K562 (cell line): ENCODE data around the gene MBOAT7. TPM values are rescaled to one million over a fixed set of nuclear protein-coding genes. Genes with fewer than 3 reads are reported as not detected.

Experiments
- DACH1 ChIP-seq: fragments of 450-650 bp; IDR thresholded peaks from 2 replicates; pipeline ENCODE4 v1.6.1; 2018; ENCODE audit not compliant: partially characterized antibody
- HMG20B ChIP-seq: fragments of 250-450 bp; sonication (Bioruptor Pico); IDR thresholded peaks from 2 replicates; pipeline ENCODE4 v1.5.0; 2021; ENCODE audit warnings: mild to moderate bottlenecking
- HNRNPK ChIP-seq: fragments of 200-400 bp; formaldehyde crosslinking; IDR thresholded peaks from one replicate; pipeline ENCODE4 v1.6.1; 2018; ENCODE audit warnings: mild to moderate bottlenecking, low read depth, low read length; ENCODE audit not compliant: poor library complexity, severe bottlenecking
- MEF2D ChIP-seq: conservative IDR thresholded peaks from 2 replicates; pipeline ENCODE4 v1.6.1; 2016; ENCODE audit warnings: low read depth, missing genetic modification characterization, missing compliant biosample characterization
- RBBP5 ChIP-seq: fragments of 200-600 bp; sonication (generic); IDR thresholded peaks from 2 replicates; pipeline ENCODE4 v1.6.1; 2012; ENCODE audit warnings: borderline replicate concordance, mild to moderate bottlenecking, low read length, control low read depth, inconsistent platforms; ENCODE audit not compliant: insufficient read depth, poor library complexity, severe bottlenecking
- SOX6 ChIP-seq: fragments of 450-650 bp; IDR thresholded peaks from 2 replicates; pipeline ENCODE4 v1.6.1; 2014; ENCODE audit warnings: mild to moderate bottlenecking
- TAF1 ChIP-seq: IDR thresholded peaks from 2 replicates; pipeline ENCODE4 v1.6.1; 2011; ENCODE audit warnings: mild to moderate bottlenecking, low read length, moderate library complexity; ENCODE audit not compliant: insufficient read depth, control insufficient read depth, severe bottlenecking; ENCODE audit errors: extremely low read depth
- TAF15 ChIP-seq: fragments of 200-400 bp; formaldehyde crosslinking; IDR thresholded peaks from 2 replicates; pipeline ENCODE4 v1.6.1; 2017; ENCODE audit warnings: mild to moderate bottlenecking, low read depth, low read length, moderate library complexity
- TGIF2 ChIP-seq: sonication (generic); formaldehyde crosslinking; IDR thresholded peaks from 2 replicates; pipeline ENCODE4 v1.8.1; 2022; ENCODE audit warnings: mild to moderate bottlenecking, missing genetic modification reagents, moderate library complexity
- polyA plus RNA-seq, 8 experiments: library from polyadenylated mRNA; depleted of rRNA in 4 of 8; stranded (reverse) in 5 of 8; unstranded in 3 of 8; fragments of >200 nt; fragmentation: Nextera tagmentation in 2 of 8; fragmentation: Illumina TruSeq in 1 of 8; extraction: Ambion mirVana in 2 of 8; extraction: Trizol in 1 of 8; gene quantifications; 2 replicates each; pipeline versions ENCODE4 v1.2.1 to v1.2.3, GENCODE V29; 2011 to 2014; ENCODE audit warnings: inconsistent platforms in 1 of 8, missing spikeins in 1 of 8
- total RNA-seq, 7 experiments: library from RNA; depleted of rRNA in 6 of 7; stranded (reverse); fragments of >200 nt in 6 of 7; fragmentation: Illumina TruSeq in 2 of 7; extraction: Trizol in 2 of 7; gene quantifications; 2 replicates each; pipeline versions ENCODE4 v1.2.1 to v1.2.3, GENCODE V29; 2011 to 2021; ENCODE audit warnings: low replicate concordance in 1 of 7
- TF ChIP-seq, protein P1 (sequence below): fragments of 450-650 bp; IDR thresholded peaks from 2 replicates; pipeline ENCODE4 v1.6.1; 2016; ENCODE audit warnings: mild to moderate bottlenecking, moderate library complexity
- TF ChIP-seq, protein P2 (sequence below), 2 experiments: fragments of 450-650 bp in 1 of 2; IDR thresholded peaks; 2 replicates each; pipeline ENCODE4 v1.6.1; 2011 to 2017; ENCODE audit warnings: low read depth in 2 of 2, antibody characterized with exemption in 1 of 2, borderline replicate concordance in 1 of 2, low read length in 1 of 2, mild to moderate bottlenecking in 1 of 2, mixed read lengths in 1 of 2; ENCODE audit not compliant: control insufficient read depth in 1 of 2

The MBOAT7 gene
- total and polyA plus RNA-seq, 9 of the 15 experiments (the other 6 are each of a cell fraction or from before 2014, with no cell fraction given) = 1.4 to 153 (median 56.1) TPM

DNA sequence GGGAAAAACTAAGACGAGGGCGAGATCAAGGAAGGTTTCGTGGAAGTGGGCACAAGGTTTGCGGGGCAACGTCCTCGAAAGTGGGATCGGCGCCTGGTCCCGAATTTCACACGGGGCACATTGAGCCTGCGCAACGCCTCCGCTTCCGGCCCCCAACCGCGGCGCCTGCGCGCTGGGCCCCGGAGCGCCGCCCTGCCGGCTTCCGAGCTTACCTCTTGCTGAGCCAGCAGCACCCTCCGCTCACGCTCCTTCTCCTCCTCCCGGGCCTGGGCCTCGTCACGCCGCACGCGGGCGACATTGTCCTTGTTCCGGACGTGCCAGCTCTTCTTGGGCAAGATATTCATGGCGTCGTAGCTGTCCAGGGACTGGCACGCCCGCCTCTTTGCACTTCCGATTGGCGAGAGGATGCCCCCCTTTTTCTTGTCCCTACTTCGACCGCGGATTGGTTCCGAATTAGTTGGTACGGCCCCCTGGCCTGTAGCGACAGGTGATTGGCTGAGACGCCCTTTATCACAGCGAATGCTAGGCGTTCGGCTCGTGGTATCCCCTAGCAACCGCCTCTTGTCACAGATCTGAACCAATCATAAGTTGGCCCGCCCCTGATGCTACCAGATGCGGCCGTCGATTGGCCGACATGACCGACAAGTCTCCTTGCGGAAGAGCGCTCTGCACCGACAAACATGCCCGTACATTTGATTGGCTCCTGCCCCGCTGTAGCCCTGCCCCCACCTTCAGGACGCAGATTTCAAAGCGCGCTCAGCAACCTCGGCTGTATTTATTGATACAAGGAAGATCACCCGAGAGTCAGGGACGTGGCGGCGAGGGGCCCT, 29.8 kb downstream of the MBOAT7 start, which contains the start of gene LENG1 (continued):
- TF ChIP-seq, protein P1, sequence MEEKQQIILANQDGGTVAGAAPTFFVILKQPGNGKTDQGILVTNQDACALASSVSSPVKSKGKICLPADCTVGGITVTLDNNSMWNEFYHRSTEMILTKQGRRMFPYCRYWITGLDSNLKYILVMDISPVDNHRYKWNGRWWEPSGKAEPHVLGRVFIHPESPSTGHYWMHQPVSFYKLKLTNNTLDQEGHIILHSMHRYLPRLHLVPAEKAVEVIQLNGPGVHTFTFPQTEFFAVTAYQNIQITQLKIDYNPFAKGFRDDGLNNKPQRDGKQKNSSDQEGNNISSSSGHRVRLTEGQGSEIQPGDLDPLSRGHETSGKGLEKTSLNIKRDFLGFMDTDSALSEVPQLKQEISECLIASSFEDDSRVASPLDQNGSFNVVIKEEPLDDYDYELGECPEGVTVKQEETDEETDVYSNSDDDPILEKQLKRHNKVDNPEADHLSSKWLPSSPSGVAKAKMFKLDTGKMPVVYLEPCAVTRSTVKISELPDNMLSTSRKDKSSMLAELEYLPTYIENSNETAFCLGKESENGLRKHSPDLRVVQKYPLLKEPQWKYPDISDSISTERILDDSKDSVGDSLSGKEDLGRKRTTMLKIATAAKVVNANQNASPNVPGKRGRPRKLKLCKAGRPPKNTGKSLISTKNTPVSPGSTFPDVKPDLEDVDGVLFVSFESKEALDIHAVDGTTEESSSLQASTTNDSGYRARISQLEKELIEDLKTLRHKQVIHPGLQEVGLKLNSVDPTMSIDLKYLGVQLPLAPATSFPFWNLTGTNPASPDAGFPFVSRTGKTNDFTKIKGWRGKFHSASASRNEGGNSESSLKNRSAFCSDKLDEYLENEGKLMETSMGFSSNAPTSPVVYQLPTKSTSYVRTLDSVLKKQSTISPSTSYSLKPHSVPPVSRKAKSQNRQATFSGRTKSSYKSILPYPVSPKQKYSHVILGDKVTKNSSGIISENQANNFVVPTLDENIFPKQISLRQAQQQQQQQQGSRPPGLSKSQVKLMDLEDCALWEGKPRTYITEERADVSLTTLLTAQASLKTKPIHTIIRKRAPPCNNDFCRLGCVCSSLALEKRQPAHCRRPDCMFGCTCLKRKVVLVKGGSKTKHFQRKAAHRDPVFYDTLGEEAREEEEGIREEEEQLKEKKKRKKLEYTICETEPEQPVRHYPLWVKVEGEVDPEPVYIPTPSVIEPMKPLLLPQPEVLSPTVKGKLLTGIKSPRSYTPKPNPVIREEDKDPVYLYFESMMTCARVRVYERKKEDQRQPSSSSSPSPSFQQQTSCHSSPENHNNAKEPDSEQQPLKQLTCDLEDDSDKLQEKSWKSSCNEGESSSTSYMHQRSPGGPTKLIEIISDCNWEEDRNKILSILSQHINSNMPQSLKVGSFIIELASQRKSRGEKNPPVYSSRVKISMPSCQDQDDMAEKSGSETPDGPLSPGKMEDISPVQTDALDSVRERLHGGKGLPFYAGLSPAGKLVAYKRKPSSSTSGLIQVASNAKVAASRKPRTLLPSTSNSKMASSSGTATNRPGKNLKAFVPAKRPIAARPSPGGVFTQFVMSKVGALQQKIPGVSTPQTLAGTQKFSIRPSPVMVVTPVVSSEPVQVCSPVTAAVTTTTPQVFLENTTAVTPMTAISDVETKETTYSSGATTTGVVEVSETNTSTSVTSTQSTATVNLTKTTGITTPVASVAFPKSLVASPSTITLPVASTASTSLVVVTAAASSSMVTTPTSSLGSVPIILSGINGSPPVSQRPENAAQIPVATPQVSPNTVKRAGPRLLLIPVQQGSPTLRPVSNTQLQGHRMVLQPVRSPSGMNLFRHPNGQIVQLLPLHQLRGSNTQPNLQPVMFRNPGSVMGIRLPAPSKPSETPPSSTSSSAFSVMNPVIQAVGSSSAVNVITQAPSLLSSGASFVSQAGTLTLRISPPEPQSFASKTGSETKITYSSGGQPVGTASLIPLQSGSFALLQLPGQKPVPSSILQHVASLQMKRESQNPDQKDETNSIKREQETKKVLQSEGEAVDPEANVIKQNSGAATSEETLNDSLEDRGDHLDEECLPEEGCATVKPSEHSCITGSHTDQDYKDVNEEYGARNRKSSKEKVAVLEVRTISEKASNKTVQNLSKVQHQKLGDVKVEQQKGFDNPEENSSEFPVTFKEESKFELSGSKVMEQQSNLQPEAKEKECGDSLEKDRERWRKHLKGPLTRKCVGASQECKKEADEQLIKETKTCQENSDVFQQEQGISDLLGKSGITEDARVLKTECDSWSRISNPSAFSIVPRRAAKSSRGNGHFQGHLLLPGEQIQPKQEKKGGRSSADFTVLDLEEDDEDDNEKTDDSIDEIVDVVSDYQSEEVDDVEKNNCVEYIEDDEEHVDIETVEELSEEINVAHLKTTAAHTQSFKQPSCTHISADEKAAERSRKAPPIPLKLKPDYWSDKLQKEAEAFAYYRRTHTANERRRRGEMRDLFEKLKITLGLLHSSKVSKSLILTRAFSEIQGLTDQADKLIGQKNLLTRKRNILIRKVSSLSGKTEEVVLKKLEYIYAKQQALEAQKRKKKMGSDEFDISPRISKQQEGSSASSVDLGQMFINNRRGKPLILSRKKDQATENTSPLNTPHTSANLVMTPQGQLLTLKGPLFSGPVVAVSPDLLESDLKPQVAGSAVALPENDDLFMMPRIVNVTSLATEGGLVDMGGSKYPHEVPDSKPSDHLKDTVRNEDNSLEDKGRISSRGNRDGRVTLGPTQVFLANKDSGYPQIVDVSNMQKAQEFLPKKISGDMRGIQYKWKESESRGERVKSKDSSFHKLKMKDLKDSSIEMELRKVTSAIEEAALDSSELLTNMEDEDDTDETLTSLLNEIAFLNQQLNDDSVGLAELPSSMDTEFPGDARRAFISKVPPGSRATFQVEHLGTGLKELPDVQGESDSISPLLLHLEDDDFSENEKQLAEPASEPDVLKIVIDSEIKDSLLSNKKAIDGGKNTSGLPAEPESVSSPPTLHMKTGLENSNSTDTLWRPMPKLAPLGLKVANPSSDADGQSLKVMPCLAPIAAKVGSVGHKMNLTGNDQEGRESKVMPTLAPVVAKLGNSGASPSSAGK = peak; percentile 92
- TF ChIP-seq TAF1 (peak; percentile 85), DACH1 (no peak), RBBP5 (peak; percentile 82), HMG20B (CRISPR knock-in tag) (no peak), TAF15 (no peak), TGIF2 (no peak), SOX6 (peak; percentile 31; the same call in 1 of the 2 replicates), MEF2D (no peak), HNRNPK (no peak)
- TF ChIP-seq, protein P2, sequence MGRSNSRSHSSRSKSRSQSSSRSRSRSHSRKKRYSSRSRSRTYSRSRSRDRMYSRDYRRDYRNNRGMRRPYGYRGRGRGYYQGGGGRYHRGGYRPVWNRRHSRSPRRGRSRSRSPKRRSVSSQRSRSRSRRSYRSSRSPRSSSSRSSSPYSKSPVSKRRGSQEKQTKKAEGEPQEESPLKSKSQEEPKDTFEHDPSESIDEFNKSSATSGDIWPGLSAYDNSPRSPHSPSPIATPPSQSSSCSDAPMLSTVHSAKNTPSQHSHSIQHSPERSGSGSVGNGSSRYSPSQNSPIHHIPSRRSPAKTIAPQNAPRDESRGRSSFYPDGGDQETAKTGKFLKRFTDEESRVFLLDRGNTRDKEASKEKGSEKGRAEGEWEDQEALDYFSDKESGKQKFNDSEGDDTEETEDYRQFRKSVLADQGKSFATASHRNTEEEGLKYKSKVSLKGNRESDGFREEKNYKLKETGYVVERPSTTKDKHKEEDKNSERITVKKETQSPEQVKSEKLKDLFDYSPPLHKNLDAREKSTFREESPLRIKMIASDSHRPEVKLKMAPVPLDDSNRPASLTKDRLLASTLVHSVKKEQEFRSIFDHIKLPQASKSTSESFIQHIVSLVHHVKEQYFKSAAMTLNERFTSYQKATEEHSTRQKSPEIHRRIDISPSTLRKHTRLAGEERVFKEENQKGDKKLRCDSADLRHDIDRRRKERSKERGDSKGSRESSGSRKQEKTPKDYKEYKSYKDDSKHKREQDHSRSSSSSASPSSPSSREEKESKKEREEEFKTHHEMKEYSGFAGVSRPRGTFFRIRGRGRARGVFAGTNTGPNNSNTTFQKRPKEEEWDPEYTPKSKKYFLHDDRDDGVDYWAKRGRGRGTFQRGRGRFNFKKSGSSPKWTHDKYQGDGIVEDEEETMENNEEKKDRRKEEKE (IDR thresholded peaks at IDR 0.05; ENCODE audit: borderline replicate concordance in 1 of 2, control insufficient read depth in 1 of 2, low read depth in 2 of 2, low read length in 1 of 2) = no peak
